GOT3 (cell line): ENCODE results near the gene SMIM26.
A peak's percentile ranks its signal among the peaks of the same experiment; 100 is the strongest.

Source experiments
- DNase-seq: peaks from one replicate; lab custom pipeline; 2025; ENCODE audit warnings: mixed read lengths; lab: John Stamatoyannopoulos, UW

SMIM26 gene

GRCh38 chr20:18580012-18580411 is 12.8 kb downstream of the SMIM26 start:
- DNase-seq, result no peak

GRCh38 chr20:18585134-18585533 is 17.9 kb downstream of the SMIM26 start:
- DNase-seq, result no peak

DNA sequence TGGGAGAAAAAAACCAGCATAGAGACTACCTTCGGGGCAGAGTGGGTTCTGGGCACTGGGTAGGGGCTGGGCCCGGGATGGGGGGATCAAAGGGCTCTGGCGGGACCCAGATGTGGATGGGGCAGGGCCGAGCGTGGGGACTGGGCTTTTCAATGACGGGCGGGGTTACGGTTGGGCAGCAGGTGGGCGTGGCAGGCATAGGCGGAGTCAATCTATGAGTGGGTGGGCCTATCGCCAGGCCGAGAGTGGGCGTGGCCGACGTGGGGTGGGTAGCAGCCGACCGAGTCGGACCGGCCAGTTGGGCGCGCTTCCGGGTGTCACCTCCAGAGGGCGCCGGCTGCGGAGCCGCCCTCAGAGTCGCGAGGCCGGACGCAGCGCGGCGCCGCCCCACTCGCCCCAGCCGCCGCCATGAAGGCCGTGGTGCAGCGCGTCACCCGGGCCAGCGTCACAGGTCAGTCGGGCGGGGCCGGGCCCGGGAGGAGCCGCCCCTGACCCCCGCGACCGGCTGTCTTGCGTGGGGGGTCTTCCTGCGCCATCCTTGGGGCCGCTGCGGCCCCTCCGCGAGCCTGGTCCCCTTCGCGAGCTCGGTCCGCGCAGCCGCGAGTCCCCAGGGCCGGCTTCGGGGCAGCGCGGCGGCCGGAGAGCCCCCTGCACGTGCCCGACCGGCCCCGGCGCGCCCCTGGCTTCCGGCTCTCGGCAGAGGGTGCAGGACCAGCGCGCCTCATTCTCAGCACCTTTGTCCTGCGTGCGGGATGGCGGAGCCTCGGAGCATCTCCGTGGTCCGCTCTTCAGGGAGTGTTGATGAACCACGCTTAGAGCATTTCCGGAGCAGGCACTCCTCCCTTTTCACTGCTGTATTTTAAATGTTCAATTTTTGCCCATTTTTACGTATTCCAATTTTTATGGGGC is 20.7 kb downstream of the SMIM26 start, which contains the start of gene DTD1:
DTD1 (plus strand) TSS at position 390 of the 909 bp plus-strand sequence; CDS start at position 409, 19 bp downstream.
- peak; percentile 68 for DNase-seq

GRCh38 chr20:18588574-18588933 is 21.3 kb downstream of the SMIM26 start:
- no peak for DNase-seq

- DNase-seq, result no peak
Observed at GRCh38 chr20:18589941-18590674, 22.9 kb downstream of the SMIM26 start.

GRCh38 chr20:18596270-18596669 is 29.0 kb downstream of the SMIM26 start:
- no peak for DNase-seq

DNA sequence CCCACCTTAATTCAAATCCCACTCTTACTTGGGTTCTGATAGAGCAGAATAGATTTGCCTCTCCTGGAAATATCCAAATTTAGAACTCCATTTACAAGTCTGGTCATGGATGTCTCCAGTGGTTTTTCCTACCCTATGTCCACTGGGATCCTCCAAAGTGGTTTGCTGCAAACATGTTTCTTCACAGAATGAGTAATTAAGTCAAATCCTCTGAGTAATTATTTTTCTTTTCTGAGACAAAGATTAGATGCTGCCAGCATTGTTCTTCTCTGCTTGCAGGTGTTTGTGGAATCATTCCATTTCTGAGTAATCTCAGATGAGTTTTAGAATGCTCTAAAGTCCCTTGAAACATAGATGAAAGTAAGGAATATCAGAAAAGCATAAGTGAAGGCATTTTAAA is 42.5 kb downstream of the SMIM26 start:
- no peak for DNase-seq

DNA sequence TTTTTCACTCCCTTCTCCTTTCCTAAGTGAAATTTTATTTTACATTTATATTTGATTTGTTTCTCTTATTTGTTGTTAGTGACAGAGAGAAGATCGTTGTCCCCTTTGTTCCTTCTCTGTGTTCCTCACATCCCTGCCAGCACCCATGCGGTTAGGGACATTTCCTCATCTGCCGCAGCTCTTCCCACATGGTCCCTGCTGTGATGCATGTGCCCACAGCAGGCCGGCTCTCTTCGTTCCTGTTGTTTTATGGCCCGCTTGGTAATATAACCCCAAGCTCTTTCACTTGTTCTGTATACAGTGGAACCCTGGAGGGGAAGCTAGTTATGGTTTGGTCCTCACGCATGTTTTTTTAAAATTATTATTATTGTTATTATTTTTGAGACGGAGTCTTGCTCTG is 44.3 kb downstream of the SMIM26 start:
- DNase-seq, result no peak

DNA sequence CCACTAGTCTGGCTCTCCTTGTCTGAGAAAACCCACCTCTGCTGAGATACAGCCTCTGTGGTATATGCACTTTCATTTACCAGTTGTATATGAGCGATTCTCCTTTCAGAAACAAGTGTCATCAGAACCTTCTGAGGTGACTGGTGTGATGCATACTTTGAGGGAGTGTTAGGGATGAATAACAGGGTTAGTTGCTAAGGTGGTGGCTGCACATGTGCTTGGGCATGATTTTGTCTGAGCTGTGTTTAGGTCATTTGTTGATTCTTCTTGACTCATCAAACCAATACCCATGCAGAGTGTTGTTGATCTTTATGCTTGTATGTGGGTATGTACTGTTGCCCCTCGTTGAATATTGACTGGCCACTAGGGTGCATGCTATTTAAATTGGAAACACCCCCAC is 46.3 kb downstream of the SMIM26 start:
- DNase-seq, result no peak

DNA sequence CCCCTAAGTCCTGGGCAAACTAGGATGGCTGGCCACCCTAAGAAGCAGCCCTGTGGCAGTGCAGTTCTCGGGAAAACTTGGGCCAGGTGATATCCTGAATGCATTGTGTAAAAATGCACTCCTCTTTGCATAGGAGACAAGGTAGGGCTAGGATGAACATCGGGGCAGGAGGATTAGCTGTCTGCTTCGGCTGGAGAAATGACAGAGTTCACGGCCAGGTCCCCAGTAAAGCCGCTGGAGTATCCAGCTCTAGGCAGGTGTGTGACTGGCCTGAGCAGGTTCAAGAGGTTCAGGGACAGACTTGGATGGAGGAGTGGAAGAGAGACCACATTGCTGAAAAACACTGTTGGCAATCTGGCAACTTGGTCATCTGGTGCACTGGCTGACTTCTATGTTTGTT is 47.0 kb downstream of the SMIM26 start:
- DNase-seq, result no peak

DNA sequence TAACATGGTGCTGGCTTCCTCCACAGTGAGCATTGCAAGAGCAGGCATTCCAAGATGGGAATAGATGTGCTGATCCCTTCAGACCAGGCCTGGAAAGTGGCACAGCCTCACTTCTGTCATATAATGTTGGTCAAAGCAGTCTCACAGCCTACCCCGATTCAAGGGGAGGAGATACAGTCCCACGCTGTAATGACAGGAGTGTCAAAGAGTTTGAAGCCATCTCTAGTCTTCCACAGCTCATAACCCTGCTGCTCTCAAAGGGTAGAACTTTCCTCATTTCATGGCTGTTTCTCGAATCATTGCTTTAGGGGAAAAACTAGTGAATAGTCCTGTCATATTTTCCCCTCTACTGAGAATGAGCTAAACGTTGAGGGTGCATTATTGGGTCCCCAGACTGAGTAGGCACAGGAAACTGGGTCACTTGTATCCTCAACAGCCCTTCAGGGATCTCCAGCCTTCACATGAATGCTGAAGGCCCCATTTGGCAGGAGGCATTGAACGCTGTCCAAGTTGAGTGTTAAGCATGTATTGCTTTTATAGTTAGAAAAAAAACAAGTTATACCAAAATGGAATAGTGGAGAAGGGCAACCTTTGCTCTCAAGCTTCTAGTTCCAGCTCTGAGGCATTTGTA is 47.9 kb downstream of the SMIM26 start:
- DNase-seq, result no peak
